Measurements from ENCODE around the gene MRLN.

DNA sequence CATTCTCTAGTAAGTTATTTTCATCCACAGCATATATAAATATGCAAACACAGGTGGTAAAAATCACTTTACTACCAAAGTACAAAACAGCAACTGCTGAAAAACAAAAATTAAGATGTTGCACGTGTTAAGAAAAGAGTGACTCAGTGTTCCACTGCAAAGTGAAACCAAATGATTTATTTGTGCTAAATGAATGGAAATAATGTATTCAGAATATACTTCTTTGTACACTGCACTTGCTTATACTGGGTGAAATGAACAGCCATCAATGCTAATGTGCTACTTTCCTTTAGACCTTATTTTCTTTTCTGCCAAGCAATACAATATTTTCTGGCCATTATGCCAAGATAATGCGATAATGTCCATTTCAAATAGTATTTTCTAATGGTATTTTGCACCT lies 38.3 kb upstream of the MRLN start:
- TF ChIP-seq, protein P1, sequence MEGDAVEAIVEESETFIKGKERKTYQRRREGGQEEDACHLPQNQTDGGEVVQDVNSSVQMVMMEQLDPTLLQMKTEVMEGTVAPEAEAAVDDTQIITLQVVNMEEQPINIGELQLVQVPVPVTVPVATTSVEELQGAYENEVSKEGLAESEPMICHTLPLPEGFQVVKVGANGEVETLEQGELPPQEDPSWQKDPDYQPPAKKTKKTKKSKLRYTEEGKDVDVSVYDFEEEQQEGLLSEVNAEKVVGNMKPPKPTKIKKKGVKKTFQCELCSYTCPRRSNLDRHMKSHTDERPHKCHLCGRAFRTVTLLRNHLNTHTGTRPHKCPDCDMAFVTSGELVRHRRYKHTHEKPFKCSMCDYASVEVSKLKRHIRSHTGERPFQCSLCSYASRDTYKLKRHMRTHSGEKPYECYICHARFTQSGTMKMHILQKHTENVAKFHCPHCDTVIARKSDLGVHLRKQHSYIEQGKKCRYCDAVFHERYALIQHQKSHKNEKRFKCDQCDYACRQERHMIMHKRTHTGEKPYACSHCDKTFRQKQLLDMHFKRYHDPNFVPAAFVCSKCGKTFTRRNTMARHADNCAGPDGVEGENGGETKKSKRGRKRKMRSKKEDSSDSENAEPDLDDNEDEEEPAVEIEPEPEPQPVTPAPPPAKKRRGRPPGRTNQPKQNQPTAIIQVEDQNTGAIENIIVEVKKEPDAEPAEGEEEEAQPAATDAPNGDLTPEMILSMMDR (IDR thresholded peaks at IDR 0.05) = no peak
- no peak for TF ChIP-seq POLR2A (IDR thresholded peaks at IDR 0.05)

All from lower leg skin (tissue), 3 donors.